Activated CD4-positive, alpha-beta memory T cell treated with anti-CD3 and anti-CD28 coated beads for 36 hours (primary cell): ENCODE data around the gene PAPPA2. TPM values are rescaled to one million over a fixed set of nuclear protein-coding genes. Genes with fewer than 3 reads are reported as not detected.
"Not testable (repeated sequence)": the region's sequence is repeated elsewhere in the genome, so short reads cannot be mapped to it uniquely, and the experiment has no call there.

ENCODE experiments used
- CTCF ChIA-PET: fragments of 350-600 bp; sonication (Branson Sonifier 250); formaldehyde crosslinking; loops from one replicate; lab custom pipeline; 2021; ENCODE audit warnings: antibody characterized with exemption, inconsistent platforms; lab: Charles Lee
- POLR2A ChIA-PET: fragments of 350-600 bp; sonication (Branson Sonifier 250); formaldehyde crosslinking; loops from one replicate; lab custom pipeline; 2021; ENCODE audit warnings: antibody characterized with exemption; lab: Charles Lee
- DNase-seq: peaks from one replicate; pipeline ENCODE4 v3.0.0-alpha.2; 2020
- H3K27ac Mint-ChIP-seq: one replicate; pipeline ENCODE4 v1.8.0; 2021; ENCODE audit warnings: mixed read lengths
- H3K27me3 Mint-ChIP-seq: one replicate; pipeline ENCODE4 v1.8.0; 2021; ENCODE audit warnings: mixed read lengths
- H3K36me3 Mint-ChIP-seq: one replicate; pipeline ENCODE4 v1.8.0; 2021; ENCODE audit warnings: mixed read lengths
- H3K4me1 Mint-ChIP-seq: one replicate; pipeline ENCODE4 v1.8.0; 2021; ENCODE audit warnings: low read depth, mixed read lengths
- H3K4me3 Mint-ChIP-seq: one replicate; pipeline ENCODE4 v1.8.0; 2021; ENCODE audit warnings: mild to moderate bottlenecking, mixed read lengths
- H3K9me3 Mint-ChIP-seq: one replicate; pipeline ENCODE4 v1.8.0; 2021; ENCODE audit warnings: mixed read lengths
- intact Hi-C: fragments of 100-400 bp; cut with micrococcal nuclease; formaldehyde crosslinking; loops from one replicate; pipeline ENCODE4 v1.15.1; 2023
- total RNA-seq, 2 experiments: library from RNA; stranded (reverse); gene quantifications; one replicate each; pipeline ENCODE4 v1.2.3, GENCODE V29; 2021

Gene PAPPA2
- total RNA-seq, 2 experiments from 2014 or later = 0.44 to 0.64 TPM

- intact Hi-C loops = loop anchor here (1.0 to 2.0 kb wide), 2 partner anchors 131 to 321 kb away; no protein-coding TSS in a partner anchor
- peaks cover 2% of the 10 kb centered on the region for H3K27me3 Mint-ChIP-seq
- no peaks in the 10 kb centered on the region for H3K36me3 Mint-ChIP-seq
- H3K4me3 Mint-ChIP-seq = no peak overlapping the region
- H3K27ac Mint-ChIP-seq = no peak overlapping the region
- H3K9me3 Mint-ChIP-seq = no peaks in the 10 kb centered on the region
- CTCF ChIA-PET = interaction anchor here (0.6 to 1.5 kb wide), 5 partner anchors 9 to 320 kb away, joined by 3 to 9 read pairs (median 3); no protein-coding TSS in a partner anchor
- no peaks in the 10 kb centered on the region for H3K4me1 Mint-ChIP-seq
- peak; percentile 23 for DNase-seq
- POLR2A ChIA-PET = no interaction called here
Observed at GRCh38 chr1:176559878-176560277, 96.9 kb downstream of the PAPPA2 start.

- Mint-ChIP-seq H3K27ac (no peak overlapping the region), H3K9me3 (no peaks in the 10 kb centered on the region), H3K36me3 (no peaks in the 10 kb centered on the region), H3K27me3 (no peaks in the 10 kb centered on the region), H3K4me3 (no peak overlapping the region), H3K4me1 (no peaks in the 10 kb centered on the region)
- POLR2A ChIA-PET = no interaction called here
- CTCF ChIA-PET = interaction anchor here (0.6 to 1.7 kb wide), 4 partner anchors 13 to 319 kb away, joined by 3 to 6 read pairs (median 4); no protein-coding TSS in a partner anchor
- intact Hi-C loops = loop anchor here (1.0 to 2.0 kb wide), 2 partner anchors 131 to 320 kb away; no protein-coding TSS in a partner anchor
- no peak for DNase-seq
Observed at GRCh38 chr1:176560681-176561080, 97.7 kb downstream of the PAPPA2 start.

- CTCF ChIA-PET = interaction anchor here (1.7 kb wide), 1 partner anchor 130 kb away, joined by 5 read pairs; no protein-coding TSS in a partner anchor
- intact Hi-C loops = loop anchor here (2.0 kb wide), 1 partner anchor 319 kb away; no protein-coding TSS in a partner anchor
- POLR2A ChIA-PET, H3K4me3 Mint-ChIP-seq, H3K9me3 Mint-ChIP-seq, DNase-seq, H3K27ac Mint-ChIP-seq, H3K27me3 Mint-ChIP-seq, H3K36me3 Mint-ChIP-seq, H3K4me1 Mint-ChIP-seq: not testable (repeated sequence)
Observed at GRCh38 chr1:176561761-176562160, 98.8 kb downstream of the PAPPA2 start.

- H3K36me3 Mint-ChIP-seq = no peaks in the 10 kb centered on the region
- no peaks in the 10 kb centered on the region for H3K27me3 Mint-ChIP-seq
- intact Hi-C loops = no loop called here
- no peaks in the 10 kb centered on the region for H3K4me1 Mint-ChIP-seq
- H3K4me3 Mint-ChIP-seq = no peak overlapping the region
- no peak overlapping the region for H3K27ac Mint-ChIP-seq
- ChIA-PET POLR2A (no interaction called here), CTCF (no interaction called here)
- H3K9me3 Mint-ChIP-seq = no peaks in the 10 kb centered on the region
- DNase-seq = no peak
Observed at GRCh38 chr1:176566004-176566975, 103.3 kb downstream of the PAPPA2 start.

- Mint-ChIP-seq H3K27me3 (no peaks in the 10 kb centered on the region), H3K9me3 (no peaks in the 10 kb centered on the region), H3K4me1 (no peaks in the 10 kb centered on the region), H3K36me3 (no peaks in the 10 kb centered on the region), H3K27ac (no peak overlapping the region), H3K4me3 (no peak overlapping the region)
- intact Hi-C loops = no loop called here
- DNase-seq = no peak
- POLR2A ChIA-PET = no interaction called here
- CTCF ChIA-PET = no interaction called here
Observed at GRCh38 chr1:176567190-176567794, 104.3 kb downstream of the PAPPA2 start.

- ChIA-PET CTCF (no interaction called here), POLR2A (no interaction called here)
- no peak for DNase-seq
- Mint-ChIP-seq H3K27ac (no peak overlapping the region), H3K9me3 (no peaks in the 10 kb centered on the region), H3K36me3 (no peaks in the 10 kb centered on the region), H3K4me3 (no peak overlapping the region), H3K4me1 (no peaks in the 10 kb centered on the region), H3K27me3 (no peaks in the 10 kb centered on the region)
- intact Hi-C loops = no loop called here
Observed at GRCh38 chr1:176568185-176568584, 105.2 kb downstream of the PAPPA2 start.

GRCh38 chr1:176574756-176575155, 111.8 kb downstream of the PAPPA2 start:
- DNase-seq = no peak
- Mint-ChIP-seq H3K27me3 (no peaks in the 10 kb centered on the region), H3K9me3 (no peaks in the 10 kb centered on the region), H3K4me1 (no peaks in the 10 kb centered on the region), H3K36me3 (no peaks in the 10 kb centered on the region), H3K27ac (no peak overlapping the region), H3K4me3 (no peak overlapping the region)
- intact Hi-C loops = no loop called here
- POLR2A ChIA-PET = no interaction called here
- CTCF ChIA-PET = no interaction called here

GRCh38 chr1:176575991-176576390, 113.0 kb downstream of the PAPPA2 start:
- Mint-ChIP-seq H3K9me3 (no peaks in the 10 kb centered on the region), H3K27me3 (no peaks in the 10 kb centered on the region), H3K36me3 (no peaks in the 10 kb centered on the region), H3K4me1 (no peaks in the 10 kb centered on the region), H3K4me3 (no peak overlapping the region), H3K27ac (no peak overlapping the region)
- intact Hi-C loops = no loop called here
- POLR2A ChIA-PET = no interaction called here
- CTCF ChIA-PET = no interaction called here
- DNase-seq = no peak

- no peak for DNase-seq
- H3K9me3 Mint-ChIP-seq = no peaks in the 10 kb centered on the region
- intact Hi-C loops = no loop called here
- H3K27me3 Mint-ChIP-seq = no peaks in the 10 kb centered on the region
- no peaks in the 10 kb centered on the region for H3K36me3 Mint-ChIP-seq
- CTCF ChIA-PET = no interaction called here
- POLR2A ChIA-PET = no interaction called here
- no peak overlapping the region for H3K27ac Mint-ChIP-seq
- no peak overlapping the region for H3K4me3 Mint-ChIP-seq
- H3K4me1 Mint-ChIP-seq = no peaks in the 10 kb centered on the region
Observed at GRCh38 chr1:176576670-176577069, 113.7 kb downstream of the PAPPA2 start.

- DNase-seq = no peak
- H3K4me1 Mint-ChIP-seq = no peaks in the 10 kb centered on the region
- H3K27ac Mint-ChIP-seq = no peak overlapping the region
- H3K4me3 Mint-ChIP-seq = no peak overlapping the region
- POLR2A ChIA-PET = no interaction called here
- H3K36me3 Mint-ChIP-seq = no peaks in the 10 kb centered on the region
- no peaks in the 10 kb centered on the region for H3K9me3 Mint-ChIP-seq
- intact Hi-C loops = no loop called here
- CTCF ChIA-PET = no interaction called here
- no peaks in the 10 kb centered on the region for H3K27me3 Mint-ChIP-seq
Observed at GRCh38 chr1:176577646-176578197, 114.7 kb downstream of the PAPPA2 start.

- intact Hi-C loops = no loop called here
- POLR2A ChIA-PET = no interaction called here
- H3K27me3 Mint-ChIP-seq = no peaks in the 10 kb centered on the region
- H3K4me1 Mint-ChIP-seq = no peaks in the 10 kb centered on the region
- H3K27ac Mint-ChIP-seq = no peak overlapping the region
- no peak for DNase-seq
- CTCF ChIA-PET = interaction anchor here (0.8 kb wide), 1 partner anchor 20 kb away, joined by 3 read pairs; no protein-coding TSS in a partner anchor
- no peaks in the 10 kb centered on the region for H3K36me3 Mint-ChIP-seq
- H3K4me3 Mint-ChIP-seq = no peak overlapping the region
- H3K9me3 Mint-ChIP-seq = no peaks in the 10 kb centered on the region
Observed at GRCh38 chr1:176579087-176579486, 116.1 kb downstream of the PAPPA2 start.

GRCh38 chr1:176595217-176595616, 132.2 kb downstream of the PAPPA2 start:
- CTCF ChIA-PET = no interaction called here
- intact Hi-C loops = no loop called here
- no peaks in the 10 kb centered on the region for H3K4me1 Mint-ChIP-seq
- H3K9me3 Mint-ChIP-seq = no peaks in the 10 kb centered on the region
- no peak overlapping the region for H3K4me3 Mint-ChIP-seq
- H3K27ac Mint-ChIP-seq = no peak overlapping the region
- POLR2A ChIA-PET = no interaction called here
- no peaks in the 10 kb centered on the region for H3K27me3 Mint-ChIP-seq
- no peak for DNase-seq
- H3K36me3 Mint-ChIP-seq = no peaks in the 10 kb centered on the region
